ENCODE data around the gene LYRM4. TPM values are rescaled to one million over a fixed set of nuclear protein-coding genes. Genes with fewer than 3 reads are reported as not detected.

Gene LYRM4
- total RNA-seq, 1 donor from 2014 or later = 21.6 TPM

- DNase-seq (ENCODE audit: low spot score) = no peak
Measured at GRCh38 chr6:5146398-5146797, 114.4 kb downstream of the LYRM4 start.

DNA sequence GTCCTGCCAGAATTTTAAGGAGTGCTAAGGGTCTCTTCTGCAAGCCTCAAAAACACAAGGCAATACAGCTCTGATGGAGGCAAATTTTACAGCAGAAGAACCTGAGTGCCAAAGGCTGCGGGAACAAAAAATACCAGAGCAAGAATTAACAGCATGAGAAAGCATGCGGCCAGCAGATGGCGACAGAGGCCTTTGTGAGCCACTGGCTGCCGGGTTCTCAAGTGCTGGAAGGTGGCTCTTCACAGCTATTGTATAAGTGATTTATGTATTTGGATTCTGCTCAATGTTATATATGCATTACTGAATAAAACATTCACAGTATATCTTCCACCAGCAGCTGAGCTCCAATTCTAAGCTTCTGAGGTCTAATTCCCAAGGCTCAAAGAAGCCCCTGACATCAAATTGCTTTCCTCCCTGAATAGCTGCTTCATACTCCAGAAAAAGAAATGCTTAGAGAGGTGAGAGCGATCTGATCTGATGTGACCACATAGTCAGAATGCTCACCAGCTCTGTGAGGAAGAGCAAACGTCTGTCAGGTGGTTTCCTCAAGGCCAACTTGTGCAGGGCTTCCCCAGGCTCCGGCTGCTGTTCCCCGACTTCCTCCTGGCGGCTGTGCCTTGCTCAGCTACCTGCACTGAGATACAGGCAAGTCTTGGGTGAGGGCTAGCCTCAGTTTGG is 117.0 kb downstream of the LYRM4 start:
- DNase-seq (ENCODE audit: low spot score) = peak; percentile 88

- DNase-seq (ENCODE audit: low spot score) = no peak
Measured at GRCh38 chr6:5142915-5143314, 117.8 kb downstream of the LYRM4 start.

DNA sequence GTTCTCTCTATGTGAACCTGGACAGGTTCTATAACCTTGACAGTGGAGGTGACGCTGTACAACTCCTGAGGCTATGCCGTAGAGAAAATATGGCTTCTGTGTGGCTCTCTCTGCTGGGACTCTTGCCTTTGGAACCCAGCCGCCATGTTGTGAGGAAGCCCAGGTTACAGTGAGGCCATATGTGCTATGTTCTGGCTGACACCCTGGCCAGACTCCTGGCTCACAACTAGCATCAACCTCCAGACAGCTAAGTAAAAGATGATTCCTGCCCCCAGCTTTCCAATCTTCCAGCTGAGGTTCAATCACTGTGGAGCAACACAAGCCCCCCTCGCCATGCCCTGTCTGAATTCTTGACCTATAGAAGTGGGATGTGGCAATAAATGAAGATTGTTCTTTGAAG is 118.6 kb downstream of the LYRM4 start:
- no peak for DNase-seq (ENCODE audit: low spot score)

- DNase-seq (ENCODE audit: low spot score) = no peak
Measured at GRCh38 chr6:5141046-5141445, 119.7 kb downstream of the LYRM4 start.

DNA sequence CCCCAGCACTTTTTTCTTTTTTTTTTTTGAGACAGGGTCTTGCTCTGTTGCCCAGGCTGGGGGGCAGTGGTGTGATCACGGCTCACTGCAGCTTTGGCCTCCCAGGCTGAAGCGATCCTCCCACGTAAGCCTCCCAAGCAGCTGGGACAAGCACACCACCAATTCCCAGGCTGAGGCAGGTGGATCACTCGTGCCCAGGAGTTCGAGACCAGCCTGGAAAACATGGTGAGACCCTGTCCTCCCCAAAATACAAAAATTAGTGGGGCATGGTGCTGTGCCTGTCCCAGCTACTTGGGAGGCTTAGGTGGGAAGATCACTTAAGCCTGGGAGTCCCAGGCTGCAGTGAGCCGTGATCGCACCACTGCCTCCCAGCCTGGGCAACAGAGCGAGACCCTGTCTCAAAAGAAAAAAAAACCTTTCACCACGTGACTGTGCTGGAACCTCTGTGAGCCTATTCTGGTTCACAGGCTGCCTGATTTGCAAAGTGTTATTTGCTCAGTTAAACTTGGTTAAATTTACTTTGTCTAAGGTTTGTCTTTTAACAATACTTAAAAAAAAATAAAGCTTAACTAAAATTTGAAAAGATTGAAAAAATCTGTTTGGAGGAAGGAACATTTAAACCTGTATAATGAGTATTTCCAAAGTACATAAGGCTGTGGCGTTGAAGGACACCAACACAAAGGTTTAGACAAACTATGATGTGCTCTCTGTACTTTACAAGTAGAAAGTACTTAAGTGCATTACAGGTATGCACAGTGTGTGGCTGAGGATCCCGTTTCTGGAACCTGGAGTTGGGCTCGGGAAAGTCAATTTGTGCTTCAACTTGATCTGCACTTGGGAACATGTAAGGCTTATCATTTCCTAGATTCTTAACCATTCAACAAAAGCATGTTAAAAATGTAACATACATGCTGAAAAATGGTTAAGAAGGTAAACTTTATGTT is 120.7 kb downstream of the LYRM4 start:
- DNase-seq (ENCODE audit: low spot score) = no peak

DNA sequence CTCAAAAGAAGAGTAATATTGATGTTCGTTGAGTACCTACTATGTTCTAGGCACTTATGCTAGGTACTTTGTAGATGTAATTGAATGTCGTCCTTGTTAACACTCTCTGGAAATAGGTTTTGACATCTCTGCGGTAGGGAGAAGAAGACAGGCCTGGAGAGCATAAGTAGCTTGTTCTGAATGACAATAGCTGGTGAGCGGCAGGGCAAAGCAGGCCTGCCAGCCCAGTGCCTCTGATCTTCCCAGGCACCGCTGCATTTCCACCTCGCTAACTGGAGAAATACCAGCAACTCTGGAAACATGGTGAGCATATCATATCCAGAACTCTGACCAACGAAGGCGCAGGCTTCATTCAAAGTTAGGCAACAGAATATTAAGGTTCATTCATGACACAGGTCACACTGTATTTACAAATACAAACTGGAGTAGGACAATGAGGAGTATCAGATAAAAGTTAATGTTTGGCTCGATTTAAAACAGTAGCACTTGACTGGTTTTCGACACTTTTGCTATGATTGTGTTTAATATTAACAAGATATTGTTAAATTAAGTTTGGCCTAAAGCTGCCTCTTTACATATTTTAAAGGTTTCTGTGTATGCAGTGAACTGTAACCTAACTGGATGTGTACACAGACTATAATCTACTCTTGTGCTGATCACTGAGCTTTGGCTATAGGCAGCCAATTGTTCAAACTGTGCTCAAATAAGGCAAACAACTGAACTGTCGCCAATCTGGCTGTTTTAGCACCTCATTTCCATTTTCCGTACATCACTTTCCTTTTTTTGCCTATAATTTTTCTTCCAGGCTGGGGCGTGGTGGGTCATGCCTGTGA is 121.5 kb downstream of the LYRM4 start:
- no peak for DNase-seq (ENCODE audit: low spot score)

DNA sequence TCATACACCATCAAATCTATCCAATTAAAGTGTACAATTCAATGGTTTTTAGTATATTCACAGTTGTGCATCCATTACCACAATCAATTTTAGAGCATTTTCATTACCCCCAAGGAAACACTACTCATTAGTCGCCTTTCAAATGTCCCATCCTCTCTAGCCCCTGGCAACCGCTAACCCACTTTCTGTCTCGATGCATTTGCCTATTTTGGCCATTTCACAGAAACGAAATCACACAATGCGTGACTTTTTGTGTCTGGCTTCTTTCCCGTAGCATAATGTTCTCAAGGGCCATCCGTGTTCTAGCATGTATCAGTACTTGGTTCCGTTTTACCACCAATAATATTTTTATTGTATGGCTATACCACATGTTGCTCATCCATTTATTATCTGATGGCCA is 123.9 kb downstream of the LYRM4 start:
- no peak for DNase-seq (ENCODE audit: low spot score)

DNA sequence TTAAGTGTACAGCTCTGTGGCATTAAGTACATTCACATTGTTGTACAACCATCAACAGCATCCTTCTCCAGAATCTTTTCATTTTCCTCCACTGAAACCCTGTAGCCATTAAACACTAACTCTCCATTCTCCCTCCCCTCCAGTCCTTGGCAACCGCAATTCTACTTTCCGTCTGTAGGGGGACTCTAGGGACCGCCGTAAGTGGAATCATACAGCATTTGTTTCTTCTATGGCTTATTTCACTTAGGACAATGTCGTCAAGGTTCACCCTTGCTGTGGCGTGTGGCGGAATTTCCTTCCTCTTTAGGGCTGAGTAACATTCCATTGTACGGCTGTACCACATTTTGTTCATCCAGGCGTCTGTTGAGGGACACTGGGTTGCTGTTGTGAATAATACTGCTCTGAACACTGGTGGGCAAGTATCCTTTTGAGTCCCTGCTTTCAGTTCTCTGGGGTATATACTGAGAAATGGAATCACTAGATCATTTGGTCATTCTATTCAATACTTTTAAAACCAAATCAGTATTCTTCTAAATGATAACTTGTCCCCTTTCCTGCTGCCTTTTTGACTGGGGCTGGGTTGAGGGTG is 124.9 kb downstream of the LYRM4 start:
- no peak for DNase-seq (ENCODE audit: low spot score)

DNA sequence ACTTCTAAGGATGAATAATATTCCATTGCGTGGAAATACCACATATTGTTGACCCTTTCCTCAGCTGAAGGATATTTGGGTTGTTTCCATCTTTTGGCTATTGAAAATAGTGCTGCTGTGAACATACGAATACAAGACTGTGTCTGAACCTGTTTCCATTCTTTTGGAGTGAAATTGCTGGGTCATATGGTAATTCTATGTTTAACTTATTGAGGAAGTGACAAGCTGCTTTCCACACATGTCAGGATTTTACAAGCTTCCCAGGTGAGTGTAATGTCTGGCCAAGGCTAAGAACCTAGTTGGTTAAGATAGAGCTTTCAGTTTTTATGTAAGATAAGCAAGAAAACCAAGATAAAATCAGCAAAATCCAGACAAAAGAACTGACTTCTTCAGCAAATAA is 126.8 kb downstream of the LYRM4 start:
- no peak for DNase-seq (ENCODE audit: low spot score)

DNA sequence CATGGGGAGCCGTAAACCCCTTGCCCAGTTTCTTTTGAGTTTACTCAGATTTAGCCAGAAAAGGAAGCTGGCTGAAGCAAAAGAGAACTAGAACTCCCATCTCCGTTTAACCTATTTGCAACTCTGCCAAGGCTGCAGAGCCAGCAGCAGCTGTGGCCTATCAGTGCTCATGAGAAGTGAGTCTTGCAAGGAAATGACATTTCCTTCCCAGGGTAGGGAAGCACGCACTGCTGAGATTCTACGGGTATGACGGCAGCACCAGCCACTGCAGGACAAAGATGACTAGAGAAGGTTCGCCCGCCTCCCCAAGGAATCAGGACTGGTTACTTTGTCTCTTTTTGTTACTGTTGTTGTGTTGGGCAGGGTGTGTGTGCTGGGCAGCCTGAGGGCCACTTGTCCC is 128.0 kb downstream of the LYRM4 start:
- peak; percentile 63 for DNase-seq (ENCODE audit: low spot score)

DNA sequence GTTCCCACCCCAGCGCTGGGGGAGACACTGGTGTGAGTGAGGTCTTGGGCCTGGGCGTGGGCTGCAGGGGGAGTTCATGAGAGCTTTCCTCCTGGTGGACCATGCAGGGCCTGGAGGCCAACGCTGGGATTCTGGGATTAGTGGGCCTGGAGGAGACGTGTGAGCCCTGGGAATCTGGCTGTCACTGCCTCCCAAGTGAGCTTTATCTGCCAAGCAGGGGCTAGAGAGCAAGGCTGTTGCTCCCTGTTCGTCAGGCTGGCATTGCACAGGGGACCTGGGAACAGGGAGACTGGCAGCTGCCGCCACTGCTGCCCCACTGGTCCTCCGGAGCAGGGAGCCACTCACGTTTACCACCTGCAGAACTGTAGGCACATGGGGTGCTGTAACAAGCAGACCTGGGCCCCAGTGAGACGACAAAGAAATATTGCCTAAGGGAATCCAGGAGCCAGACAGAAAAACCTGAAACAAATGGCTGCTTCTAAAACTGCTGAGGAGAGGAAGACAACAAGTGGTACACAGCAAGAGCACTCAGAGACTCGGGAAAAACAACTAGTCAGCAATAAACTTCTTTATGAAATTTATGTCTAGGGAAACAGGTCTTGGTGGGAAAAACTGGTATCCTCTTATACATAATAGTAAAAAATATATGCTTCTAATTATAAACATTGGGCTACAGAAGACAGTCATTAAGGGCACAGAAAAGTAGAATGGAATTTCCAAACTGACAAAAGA is 130.4 kb downstream of the LYRM4 start:
- DNase-seq (ENCODE audit: low spot score) = no peak

DNA sequence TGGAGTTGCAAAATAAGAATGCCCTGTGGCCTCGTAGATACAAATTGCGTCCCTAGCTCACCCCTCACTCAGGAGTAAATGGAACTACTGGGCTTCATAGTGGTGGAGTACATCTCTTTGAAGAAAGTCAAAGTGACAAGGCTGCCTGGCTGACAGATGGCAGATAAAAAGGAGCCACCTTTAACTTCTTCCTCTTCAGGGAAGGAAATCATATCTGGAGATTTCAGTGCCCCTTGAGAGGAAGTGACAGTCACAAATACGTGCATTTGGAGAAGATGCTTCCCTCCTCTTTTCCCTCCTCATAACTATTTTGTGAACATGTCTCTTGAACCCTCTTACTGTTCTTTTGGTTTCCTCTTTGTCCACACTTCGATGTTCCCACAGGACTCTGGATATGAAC is 132.4 kb downstream of the LYRM4 start:
- DNase-seq (ENCODE audit: low spot score) = no peak

DNA sequence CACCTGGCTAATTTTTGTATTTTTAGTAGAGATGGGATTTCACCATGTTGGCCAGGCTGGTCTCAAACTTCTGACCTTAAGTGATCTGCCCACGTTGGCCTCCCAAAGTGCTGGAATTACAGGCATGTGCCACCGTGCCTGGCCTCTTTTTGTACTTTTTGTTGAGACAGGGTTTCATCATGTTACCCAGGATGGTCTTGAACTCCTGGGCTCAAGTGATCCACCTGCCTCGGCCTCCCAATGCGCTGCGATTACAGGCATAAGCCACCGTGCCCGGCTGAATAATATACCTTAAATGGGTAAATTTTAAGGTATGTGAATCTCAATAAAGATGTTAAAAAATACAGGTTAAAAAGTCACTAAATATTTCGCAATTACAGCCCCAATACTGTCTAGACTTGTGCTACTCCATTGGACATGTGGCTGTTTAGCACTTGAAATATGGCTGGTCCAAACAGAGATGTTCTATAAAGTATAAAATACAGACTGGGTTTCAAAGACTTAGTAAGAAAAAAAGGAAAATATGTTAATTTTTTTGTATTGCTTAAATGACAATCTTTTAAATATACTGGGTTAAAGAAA is 133.6 kb downstream of the LYRM4 start:
- no peak for DNase-seq (ENCODE audit: low spot score)

- no peak for DNase-seq (ENCODE audit: low spot score)
Measured at GRCh38 chr6:5126214-5126613, 134.5 kb downstream of the LYRM4 start.

- no peak for DNase-seq (ENCODE audit: low spot score)
Measured at GRCh38 chr6:5125152-5126006, 135.4 kb downstream of the LYRM4 start.

DNA sequence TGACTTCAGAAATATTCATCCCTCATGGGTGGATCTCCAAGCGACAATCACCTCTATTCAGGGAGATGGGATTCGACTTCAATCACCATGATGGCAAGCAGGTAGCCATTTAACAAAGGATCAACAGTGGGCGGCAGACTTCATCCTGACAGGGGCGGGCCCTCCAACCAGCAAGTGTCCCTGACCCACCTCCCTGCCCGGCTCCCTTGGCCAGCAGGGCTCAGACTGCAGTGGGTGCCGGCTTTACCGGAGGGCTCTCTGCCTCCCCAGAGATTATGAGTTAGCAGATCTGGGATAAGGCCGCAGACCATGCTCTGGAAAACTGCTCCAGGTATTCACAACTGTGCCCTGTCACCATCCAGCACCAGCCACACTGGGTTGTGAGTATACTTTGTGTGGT is 136.2 kb downstream of the LYRM4 start:
- no peak for DNase-seq (ENCODE audit: low spot score)

DNA sequence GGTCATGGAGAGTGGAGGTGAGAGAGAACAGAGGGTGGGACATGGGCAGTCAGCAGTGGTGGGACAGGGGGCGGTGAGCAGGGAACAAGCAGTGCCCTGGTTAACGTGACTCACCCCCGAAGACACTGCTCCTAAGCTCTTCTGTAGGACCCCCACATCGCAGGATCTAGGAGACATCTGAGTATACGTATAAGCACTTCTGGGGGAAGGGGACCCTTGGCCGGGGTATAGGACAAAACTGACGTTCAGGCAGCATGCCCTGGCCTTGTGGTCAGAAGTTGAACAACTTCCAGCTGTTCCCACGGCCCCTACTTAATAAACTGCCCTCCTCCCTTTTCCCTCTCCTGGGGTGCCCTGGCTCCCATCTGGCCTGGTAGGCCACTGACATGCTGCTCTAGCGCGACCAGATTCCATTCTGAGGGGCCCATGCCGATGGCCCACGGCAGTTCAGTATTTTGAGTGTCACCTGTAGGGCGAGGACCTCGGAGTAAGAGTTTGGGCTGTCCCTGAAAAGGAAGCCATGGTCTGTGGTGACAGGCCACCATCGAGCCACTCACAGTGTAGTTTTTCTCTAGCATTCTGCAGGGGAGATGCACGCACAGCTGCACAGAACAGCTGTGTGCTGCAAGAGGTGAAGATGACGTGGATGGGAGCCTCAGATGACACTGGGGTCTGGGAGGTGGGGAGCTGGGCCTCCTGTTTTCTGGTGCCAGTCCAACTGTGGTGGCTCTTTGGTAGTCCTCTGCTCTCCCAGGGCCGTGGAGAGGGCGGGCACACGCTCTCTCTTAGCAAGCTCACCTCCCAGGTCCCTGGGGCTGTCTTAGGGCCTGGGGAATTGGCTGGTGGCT is 137.2 kb downstream of the LYRM4 start:
- DNase-seq (ENCODE audit: low spot score) = no peak
